NOMO-1 treated with dmso at 0.1 percent for 144 hours (cell line): ENCODE data around the gene SLC12A3.
"Not testable (repeated sequence)": the region's sequence is repeated elsewhere in the genome, so short reads cannot be mapped to it uniquely, and the experiment has no call there.

Source experiments
- DNase-seq: peaks from one replicate; lab custom pipeline; 2025; ENCODE audit not compliant: unreplicated experiment; lab: John Stamatoyannopoulos, UW

SLC12A3 gene

GRCh38 chr16:56868766-56869165 is 3.8 kb downstream of the SLC12A3 start:
- DNase-seq = not testable (repeated sequence)

DNA sequence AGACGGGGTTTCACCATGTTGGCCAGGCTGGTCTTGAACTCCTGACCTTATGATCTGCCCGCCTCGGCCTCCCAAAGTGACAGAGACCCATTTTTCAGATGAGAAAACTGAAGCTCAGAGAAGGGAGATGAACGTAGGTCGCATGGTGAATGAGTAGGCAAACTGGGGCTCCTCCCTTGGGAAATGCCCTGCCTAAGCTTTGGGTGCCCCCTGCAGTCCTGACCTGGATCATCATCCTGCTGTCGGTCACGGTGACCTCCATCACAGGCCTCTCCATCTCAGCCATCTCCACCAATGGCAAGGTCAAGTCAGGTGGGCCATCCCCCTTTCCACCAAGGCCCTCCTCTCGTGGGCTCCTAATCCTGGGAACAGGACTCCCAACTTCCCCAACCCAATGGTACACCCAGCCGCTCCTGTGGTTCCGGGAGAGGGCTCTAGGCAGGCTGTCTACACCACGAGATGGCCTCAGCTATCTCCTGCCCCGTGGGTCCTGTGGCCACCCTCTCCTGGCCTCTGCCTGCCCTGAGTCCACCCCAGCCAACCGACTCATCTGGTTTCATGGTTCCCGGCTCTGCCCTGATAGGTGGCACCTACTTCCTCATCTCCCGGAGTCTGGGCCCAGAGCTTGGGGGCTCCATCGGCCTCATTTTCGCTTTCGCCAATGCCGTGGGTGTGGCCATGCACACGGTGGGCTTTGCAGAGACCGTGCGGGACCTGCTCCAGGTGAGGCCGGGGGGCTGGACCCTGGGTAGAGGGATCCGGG is 4.7 kb downstream of the SLC12A3 start:
- DNase-seq = no peak

GRCh38 chr16:56870276-56870888 is 5.4 kb downstream of the SLC12A3 start:
- DNase-seq = no peak

DNA sequence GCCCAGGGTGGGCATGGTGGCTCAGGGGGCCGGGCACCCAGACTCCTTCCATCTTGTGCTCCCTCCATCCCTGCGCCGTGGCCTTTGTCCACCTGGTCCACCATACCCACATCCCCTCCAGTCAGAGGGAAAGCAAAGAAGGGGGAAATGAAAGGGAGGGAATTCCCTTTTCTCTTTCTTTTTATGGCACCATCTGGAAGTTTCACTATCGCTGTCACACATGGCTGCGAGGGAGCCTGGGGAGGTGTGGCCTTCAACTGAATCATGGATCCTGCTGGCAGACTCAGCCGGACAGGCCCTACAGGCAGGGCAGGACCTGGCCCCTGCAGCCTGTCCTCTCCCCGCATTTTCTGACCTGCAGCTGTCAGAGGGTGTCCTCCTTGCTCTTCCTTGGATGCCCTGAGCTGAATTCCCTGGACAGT is 6.2 kb downstream of the SLC12A3 start:
- DNase-seq = no peak

DNA sequence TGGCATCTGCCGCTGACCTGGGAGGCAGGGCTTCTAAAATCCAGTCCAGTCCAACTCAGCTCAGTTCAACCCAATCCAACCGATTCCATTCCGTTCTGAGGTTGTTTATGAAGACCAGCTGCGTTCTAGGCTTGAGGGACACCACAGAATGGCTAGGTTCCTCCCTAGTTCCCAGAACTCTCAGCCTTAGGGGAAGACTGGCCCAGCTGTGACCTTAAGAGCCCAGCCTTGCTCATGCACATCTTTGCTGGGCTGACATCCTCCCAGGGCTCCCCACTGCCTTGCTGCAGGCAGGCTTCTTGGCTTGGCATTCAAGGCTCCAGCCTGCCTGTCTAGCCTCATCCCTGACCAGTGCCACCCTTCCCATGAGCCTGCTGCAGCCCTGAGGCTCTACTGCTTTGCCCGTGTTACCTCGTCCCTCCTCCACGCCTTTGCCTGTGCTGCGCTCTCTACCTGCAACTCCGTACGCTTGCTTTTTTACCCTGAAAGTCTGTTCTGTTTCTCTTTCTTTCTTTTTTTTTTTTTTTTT is 7.9 kb downstream of the SLC12A3 start:
- no peak for DNase-seq

DNA sequence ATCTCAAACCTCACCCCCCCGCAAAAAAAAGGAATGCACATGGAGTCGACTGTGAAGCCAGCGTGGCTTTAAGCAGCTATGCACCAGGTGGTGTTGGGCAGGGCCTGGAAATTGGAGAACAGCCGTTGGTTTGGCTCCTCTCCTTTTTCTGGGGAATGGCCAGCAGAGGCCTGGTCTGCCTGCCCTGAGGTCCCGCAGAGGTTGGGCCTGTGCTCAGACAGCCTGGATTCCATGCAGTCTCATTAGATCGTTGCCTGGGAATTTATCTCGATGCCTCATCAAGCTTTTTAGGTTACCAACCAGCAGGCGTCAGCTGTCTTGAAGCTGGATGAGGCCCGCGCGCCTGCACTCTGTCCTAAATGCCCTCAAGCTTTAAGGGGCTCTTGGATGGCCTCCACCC is 9.8 kb downstream of the SLC12A3 start:
- DNase-seq = no peak

DNA sequence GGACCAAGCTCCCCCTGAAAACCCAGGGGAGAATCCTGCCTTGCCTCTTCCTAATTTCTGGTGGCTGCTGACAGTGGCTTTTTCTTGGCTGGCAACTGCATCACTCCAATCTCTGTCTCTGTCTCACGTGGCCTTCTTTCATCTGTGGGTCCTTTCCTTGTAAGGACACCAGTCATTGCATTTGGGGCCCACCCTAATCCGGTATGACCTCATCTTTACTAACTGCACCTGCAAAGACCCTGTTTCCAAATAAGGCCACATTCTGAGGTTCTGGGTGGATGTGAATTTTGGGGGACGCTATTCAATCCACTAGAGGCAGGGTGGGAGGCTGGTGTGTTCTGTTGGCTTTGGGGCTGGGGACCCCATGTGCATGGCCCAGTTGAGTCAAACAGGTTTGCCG is 11.0 kb downstream of the SLC12A3 start:
- no peak for DNase-seq

GRCh38 chr16:56877486-56878182 is 12.6 kb downstream of the SLC12A3 start:
- no peak for DNase-seq

GRCh38 chr16:56878282-56878854 is 13.4 kb downstream of the SLC12A3 start:
- DNase-seq = no peak

DNA sequence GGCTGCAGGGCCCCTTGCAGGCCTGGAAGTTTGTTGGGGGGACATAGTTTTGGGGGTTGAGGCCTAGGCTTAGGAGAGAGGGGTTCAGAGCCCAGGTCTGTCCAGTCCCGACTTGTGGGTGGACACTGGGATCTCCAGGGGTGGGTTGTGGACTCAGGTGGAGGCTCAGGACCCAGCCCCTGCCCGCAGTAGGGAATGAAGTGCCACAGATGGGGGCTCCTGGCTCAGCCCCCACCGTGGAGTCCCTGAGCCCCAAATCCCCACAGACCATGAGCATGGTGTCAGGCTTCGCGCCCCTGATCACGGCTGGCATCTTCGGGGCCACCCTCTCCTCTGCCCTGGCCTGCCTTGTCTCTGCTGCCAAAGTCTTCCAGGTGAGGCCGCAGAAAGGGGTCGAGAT is 14.3 kb downstream of the SLC12A3 start:
- DNase-seq = no peak

DNA sequence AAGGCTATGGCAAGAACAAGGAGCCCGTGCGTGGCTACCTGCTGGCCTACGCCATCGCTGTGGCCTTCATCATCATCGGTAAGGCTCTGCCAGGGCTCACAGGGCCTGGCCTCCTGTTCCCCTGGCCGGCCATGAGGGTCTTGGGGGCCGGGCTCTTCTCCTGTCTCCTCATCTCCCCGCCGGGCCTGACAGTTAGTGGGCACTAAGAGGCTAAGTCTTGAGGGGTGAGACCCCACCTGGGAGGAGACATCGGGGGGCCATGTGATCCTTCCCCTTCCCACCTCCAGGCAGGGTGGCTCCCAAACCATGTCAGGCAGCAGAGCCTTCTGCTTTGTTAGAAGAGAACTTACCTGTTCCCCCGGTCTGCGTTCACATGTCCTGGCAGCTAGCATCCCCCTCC is 15.2 kb downstream of the SLC12A3 start:
- DNase-seq = no peak

- DNase-seq = no peak
These were observed 15.7 kb downstream of the SLC12A3 start for GRCh38 chr16:56880685-56881084.

GRCh38 chr16:56882077-56882800 is 17.2 kb downstream of the SLC12A3 start:
- no peak for DNase-seq

DNA sequence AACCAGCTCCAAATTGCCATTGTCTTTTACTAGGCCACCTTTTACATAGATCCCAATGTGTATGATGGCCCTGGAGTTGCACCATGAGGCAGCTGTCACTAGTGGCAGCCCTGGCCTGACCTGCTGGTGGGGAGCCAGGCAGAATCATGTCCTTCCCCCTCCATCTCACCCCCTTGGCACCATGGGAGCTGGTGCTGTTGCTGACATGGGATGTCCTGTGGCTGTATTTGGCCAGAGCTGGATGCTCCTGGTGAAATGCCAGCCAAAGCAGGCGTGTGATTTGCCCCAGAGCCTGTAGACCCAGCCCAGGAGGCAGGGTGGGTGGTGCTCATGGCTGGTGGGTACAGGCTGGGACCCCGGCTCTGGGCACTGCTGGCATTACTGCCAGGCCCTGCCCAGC is 18.6 kb downstream of the SLC12A3 start:
- no peak for DNase-seq

- DNase-seq = no peak
These were observed 19.1 kb downstream of the SLC12A3 start for GRCh38 chr16:56884026-56884582.

- not testable (repeated sequence) for DNase-seq
These were observed 19.9 kb downstream of the SLC12A3 start for GRCh38 chr16:56884929-56885328.

GRCh38 chr16:56885446-56886162 is 20.6 kb downstream of the SLC12A3 start:
- no peak for DNase-seq

GRCh38 chr16:56886296-56886695 is 21.3 kb downstream of the SLC12A3 start:
- DNase-seq = no peak

- no peak for DNase-seq
These were observed 21.8 kb downstream of the SLC12A3 start for GRCh38 chr16:56886826-56887225.

DNA sequence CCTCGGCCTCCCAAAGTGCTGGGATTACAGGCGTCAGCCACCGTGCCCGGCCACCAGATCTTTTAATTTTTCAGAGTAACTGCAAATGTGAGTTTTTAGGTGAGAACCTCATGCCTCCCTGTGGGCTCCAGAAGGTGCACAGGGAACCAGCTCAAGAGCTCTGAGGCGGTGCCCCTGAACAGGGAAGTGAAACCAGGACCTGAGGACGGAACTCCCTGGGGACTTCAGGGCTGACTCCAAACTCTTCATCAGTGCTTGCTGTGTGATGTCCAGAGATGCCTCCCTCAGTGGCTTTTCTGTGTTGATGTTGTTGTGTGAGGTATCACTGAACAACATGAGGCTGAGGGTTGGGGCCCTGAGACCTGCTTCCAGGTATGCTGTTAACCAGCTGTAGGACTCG is 23.8 kb downstream of the SLC12A3 start:
- peak; percentile 75 for DNase-seq
